Globus pallidus (tissue), 1 donor: ENCODE measurements around the gene STYXL1.
"Not testable (repeated sequence)": the region's sequence is repeated elsewhere in the genome, so short reads cannot be mapped to it uniquely, and the experiment has no call there.

Experiments used
- DNase-seq: peaks from one replicate; pipeline ENCODE4 v3.0.0-alpha.2; 2015; ENCODE audit warnings: low spot score

The STYXL1 gene, protein sequence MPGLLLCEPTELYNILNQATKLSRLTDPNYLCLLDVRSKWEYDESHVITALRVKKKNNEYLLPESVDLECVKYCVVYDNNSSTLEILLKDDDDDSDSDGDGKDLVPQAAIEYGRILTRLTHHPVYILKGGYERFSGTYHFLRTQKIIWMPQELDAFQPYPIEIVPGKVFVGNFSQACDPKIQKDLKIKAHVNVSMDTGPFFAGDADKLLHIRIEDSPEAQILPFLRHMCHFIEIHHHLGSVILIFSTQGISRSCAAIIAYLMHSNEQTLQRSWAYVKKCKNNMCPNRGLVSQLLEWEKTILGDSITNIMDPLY

DNA sequence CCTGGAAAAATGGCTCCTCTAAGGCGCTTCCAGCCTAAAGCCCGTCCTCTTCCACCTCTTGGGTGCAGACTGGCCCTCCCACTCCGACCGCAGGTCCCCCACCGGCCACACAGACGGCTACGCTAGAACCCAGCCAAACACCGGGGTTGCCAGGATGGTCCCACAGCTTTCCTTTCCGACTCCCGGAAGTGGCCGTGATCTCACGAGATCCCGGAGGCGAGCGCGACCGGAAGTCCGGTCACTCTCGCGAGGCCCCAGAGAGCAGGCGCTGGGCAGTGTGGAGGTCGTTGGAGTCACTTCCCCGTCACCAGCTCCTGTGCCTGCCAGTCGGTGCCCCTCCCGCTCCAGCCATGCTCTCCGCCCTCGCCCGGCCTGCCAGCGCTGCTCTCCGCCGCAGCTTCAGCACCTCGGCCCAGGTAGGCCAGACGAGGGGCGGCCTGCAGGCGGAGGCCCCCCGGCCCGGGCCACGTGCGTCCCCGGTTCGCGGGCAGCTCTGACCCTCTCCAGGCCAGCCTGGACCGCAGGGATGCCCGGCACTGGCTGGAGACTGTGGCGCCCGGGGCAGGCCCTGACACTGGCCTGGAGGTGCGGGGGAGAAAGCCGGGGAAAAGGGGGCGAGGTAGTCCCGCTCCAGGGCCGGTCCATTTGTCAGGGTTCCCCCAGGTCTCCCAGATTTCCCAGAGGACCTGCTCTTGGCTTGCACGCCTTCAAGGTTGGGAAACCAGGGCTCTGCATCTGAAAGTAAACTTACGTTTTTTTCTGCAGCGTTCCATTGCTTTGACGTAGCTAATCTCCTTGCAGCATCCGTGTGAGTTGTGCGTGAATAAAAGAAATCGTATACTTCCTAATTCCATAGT lies at the start of gene STYXL1, which contains the start of gene MDH2:
Gene STYXL1 (minus strand): TSS at position 190 of the 857 bp plus-strand sequence. CDS start 17,477 bp downstream, outside the sequence.
Gene MDH2 (plus strand): TSS at position 296 of the 857 bp plus-strand sequence. CDS start 55 bp downstream, at position 351.
- peak; percentile 90 for DNase-seq

- DNase-seq: no peak
These were observed 48.1 kb upstream of the STYXL1 start for GRCh38 chr7:76095908-76096307.

DNA sequence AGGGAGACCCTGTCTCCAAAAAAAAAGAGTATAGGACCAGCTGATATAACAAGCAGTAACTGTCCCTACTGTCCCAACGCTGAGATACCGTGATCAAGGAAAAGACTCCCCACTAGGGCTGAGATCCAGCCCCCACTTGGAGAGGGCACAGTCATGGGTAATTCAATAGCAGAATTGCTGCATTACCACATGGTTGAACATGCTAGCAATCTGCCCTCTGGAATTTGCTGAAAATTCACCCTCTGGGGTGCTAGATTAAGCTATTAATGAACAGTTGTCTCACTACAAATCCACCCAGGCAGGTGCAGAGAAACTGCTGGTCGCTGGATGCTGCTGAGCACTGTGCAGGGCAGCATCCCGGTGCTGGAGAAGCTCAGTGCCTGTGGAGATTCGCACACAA lies 46.5 kb upstream of the STYXL1 start:
- DNase-seq: not testable (repeated sequence)

DNA sequence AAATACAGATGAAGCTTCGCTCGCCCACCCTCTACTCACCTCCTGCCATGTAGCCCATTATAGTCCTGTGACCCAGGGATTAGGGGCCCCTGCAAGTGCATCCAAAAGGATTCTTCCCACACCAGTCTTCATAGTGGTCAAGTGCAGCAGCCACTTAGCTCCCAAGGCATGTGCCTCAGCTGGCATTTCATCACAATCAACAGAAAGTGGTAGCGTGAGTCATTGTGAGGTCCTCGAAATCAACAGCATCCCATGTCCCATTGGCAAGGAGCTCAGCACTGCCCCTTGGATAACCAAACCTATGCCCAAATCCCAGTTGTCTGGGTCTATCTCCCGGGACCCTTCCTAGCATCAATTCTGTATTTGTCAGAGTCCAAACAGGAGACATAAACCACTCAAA lies 45.7 kb upstream of the STYXL1 start:
- not testable (repeated sequence) for DNase-seq

DNA sequence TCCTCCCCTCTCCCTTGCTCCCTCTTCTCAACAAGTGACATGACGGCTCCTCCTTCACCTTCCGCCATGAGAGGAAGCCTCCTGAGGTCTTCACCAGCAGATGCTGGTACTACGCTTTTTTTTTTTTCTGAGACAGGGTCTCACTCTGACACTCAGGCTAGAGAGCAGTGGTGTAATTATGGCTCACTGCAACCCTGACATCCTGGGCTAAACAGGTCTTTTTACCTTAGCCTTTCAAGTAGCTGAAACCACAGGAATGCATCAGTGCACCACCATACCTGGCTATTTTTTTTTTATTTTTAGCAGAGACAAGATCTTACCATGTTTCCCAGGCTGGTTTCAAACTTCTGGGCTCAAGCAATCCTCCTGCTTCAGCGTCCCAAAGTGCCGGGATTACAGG lies 43.7 kb upstream of the STYXL1 start:
- DNase-seq: no peak

- no peak for DNase-seq
These were observed 42.2 kb upstream of the STYXL1 start for GRCh38 chr7:76089865-76090475.

- not testable (repeated sequence) for DNase-seq
These were observed 39.6 kb upstream of the STYXL1 start for GRCh38 chr7:76087362-76087791.

- no peak for DNase-seq
These were observed 38.3 kb upstream of the STYXL1 start for GRCh38 chr7:76086070-76086469.

- not testable (repeated sequence) for DNase-seq
These were observed 36.3 kb upstream of the STYXL1 start for GRCh38 chr7:76084115-76084514.

GRCh38 chr7:76080204-76080603 lies 32.4 kb upstream of the STYXL1 start:
- no peak for DNase-seq

GRCh38 chr7:76077435-76077834 lies 29.6 kb upstream of the STYXL1 start:
- no peak for DNase-seq

DNA sequence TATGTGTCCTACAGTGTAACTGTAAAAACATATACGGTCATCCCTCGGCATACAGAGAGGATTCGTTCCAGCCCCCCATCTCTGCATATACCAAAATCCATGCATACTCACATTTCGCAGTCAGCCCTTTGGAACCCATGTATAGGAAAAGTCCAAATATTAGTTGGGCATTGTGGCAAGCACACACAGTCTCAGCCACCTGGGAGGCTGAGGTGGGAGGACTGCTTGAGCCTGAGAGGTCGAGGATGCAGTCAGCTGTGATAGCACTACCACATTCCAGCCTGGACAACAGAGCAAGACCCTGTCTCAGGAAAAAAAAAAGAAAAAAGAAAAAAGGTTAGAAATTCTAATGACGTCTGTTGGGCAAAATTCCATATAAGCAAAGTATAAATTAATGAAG lies 29.2 kb upstream of the STYXL1 start:
- DNase-seq: no peak

DNA sequence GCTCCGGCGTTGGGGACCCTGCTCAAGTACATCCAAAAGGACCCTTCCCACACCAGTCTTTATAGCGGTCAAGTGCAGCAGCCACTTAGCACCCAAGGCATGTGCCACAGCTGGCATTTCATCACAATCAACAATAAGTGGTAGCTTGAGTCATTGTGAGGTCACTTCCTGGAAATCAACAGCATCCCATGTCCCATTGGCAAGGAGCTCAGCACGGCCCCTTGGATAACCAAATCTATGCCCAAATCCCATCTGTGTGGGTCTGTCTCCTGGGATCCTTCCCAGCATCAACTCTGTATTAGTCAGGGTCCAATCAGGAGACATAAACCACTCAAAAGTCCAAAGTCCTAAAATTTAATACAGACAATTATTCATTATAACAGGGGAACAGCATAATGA lies 27.2 kb upstream of the STYXL1 start:
- no peak for DNase-seq

DNA sequence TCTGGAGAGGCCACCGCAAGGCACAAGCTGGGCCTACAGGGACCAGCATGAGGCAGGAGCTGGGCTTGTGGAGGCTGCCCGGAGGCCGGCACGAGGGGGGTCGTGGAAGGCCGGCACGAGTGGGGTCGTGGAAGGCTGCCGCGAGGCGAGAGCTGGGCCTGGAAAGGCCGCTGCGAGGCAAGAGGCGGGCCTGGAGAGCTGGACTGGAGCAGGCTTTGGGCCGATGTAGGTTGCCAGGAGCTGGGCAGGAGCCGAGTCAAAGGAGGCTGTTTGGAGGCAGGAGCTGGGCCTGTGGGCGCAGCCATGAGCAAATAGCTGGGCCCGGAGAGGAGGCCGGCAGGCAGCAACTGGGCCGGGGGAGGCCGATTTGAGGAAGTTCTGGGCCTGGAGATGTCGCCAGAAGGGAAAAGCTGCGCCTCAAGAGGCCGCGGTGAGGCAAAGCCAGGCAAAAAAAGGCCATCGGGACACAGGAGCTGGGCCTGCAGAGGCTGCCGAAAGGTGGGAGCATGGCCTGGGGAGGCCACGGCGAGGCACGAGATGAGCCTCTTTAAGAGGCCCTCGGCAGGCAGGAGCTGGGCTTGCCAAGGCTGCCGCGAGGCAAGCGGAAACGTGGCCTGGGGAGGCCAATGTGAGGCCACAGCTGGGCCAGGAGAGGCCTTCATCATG lies 26.6 kb upstream of the STYXL1 start:
- DNase-seq: no peak

DNA sequence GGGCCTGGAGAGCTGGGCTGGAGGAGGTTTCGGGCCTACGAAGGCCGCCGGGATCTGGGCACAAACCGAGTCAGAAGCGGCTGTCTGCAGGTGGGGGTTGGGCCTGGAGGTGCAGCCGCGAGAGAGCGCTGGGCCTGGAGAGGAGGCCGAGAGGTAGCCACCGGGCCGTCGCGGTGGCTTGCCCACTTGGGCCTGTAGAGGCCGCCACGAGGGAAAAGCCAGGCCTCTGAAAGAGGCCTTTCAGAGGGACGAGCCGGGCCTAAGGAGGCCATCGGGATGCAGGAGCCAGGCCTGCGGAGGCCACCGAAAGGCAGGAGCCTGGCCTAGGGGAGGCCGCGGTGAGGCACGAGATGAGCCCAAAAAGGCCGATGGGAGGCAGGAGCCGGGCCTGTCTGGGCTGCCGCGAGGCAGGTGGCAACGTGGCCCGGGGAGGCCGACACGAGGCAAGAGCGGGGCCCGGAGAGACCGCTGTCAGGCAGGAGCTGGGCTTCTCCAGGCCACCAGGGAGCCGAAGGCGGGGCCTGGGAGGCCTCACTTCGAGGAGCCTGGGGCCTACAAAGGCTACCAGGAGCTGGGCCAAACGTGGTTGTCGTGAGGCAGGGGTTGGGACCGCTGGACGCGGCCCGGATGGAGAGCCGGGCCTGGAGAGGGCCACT lies 25.7 kb upstream of the STYXL1 start:
- no peak for DNase-seq

- DNase-seq: no peak
These were observed 24.7 kb upstream of the STYXL1 start for GRCh38 chr7:76072243-76073148.

- DNase-seq: no peak
These were observed 23.8 kb upstream of the STYXL1 start for GRCh38 chr7:76071316-76072242.

- no peak for DNase-seq
These were observed 21.4 kb upstream of the STYXL1 start for GRCh38 chr7:76069238-76069638.
